ENCODE results near the gene LIPG.

DNA sequence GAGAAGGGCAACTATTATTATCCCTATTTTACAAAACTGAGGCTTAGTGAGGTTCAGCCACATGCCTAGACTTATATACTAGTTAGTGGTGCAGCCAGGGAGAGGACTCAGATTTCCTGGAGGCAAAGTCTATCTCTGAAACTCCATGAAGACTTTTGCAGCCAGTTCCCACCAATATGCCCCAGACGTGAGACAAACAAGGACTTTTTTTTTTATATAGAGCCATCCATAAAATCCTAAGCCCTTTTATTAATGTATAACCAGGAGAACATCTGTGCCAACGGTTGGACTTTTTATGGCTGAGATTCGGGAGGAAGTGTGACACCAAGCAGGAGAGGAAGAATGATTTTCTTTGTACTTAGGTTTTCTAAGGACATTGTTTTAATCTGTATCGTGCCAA is 29.9 kb downstream of the LIPG start:
- TF ChIP-seq EZH2phosphoT487 (IDR thresholded peaks at IDR 0.05; ENCODE audit: borderline replicate concordance, low read depth, low read length): no peak
- TF ChIP-seq, protein P1, sequence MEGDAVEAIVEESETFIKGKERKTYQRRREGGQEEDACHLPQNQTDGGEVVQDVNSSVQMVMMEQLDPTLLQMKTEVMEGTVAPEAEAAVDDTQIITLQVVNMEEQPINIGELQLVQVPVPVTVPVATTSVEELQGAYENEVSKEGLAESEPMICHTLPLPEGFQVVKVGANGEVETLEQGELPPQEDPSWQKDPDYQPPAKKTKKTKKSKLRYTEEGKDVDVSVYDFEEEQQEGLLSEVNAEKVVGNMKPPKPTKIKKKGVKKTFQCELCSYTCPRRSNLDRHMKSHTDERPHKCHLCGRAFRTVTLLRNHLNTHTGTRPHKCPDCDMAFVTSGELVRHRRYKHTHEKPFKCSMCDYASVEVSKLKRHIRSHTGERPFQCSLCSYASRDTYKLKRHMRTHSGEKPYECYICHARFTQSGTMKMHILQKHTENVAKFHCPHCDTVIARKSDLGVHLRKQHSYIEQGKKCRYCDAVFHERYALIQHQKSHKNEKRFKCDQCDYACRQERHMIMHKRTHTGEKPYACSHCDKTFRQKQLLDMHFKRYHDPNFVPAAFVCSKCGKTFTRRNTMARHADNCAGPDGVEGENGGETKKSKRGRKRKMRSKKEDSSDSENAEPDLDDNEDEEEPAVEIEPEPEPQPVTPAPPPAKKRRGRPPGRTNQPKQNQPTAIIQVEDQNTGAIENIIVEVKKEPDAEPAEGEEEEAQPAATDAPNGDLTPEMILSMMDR (conservative IDR thresholded peaks at IDR 0.05; ENCODE audit: low read length): no peak
